Central memory CD4-positive, alpha-beta T cell (primary cell): ENCODE data around the gene ATP13A1.
"Not testable (repeated sequence)": the region's sequence is repeated elsewhere in the genome, so short reads cannot be mapped to it uniquely, and the experiment has no call there.

Source experiments
- DNase-seq: peaks from one replicate; pipeline ENCODE4 v3.0.0; 2022

ATP13A1 gene

GRCh38 chr19:19618219-19619051, 45.0 kb downstream of the ATP13A1 start, which contains the start of gene PBX4:
PBX4 (minus strand) TSS chr19:19618687; CDS start chr19:19618629, 58 bp downstream.
- peak; percentile 99 for DNase-seq

- DNase-seq = no peak
These were observed 48.4 kb downstream of the ATP13A1 start for GRCh38 chr19:19615086-19615485.

DNA sequence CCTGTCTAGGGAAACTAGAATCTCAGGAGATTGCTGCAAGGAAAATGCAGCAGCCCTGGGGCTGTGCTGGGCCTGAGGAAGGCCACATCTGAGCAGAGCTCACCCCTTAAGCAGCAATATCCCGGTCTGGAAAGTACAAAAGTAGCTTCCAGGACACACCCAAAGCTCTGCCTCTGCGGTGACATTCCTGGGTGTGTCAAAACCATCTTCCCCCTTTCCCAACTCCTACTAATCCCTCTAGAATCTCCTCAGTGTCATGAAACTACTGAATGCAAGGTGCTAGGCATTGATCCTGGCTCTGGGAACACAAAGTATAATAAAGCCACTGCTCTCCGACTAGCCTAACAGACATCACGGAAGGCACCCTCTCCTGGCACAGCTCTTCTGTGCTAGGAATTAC, 50.0 kb downstream of the ATP13A1 start:
- no peak for DNase-seq

DNA sequence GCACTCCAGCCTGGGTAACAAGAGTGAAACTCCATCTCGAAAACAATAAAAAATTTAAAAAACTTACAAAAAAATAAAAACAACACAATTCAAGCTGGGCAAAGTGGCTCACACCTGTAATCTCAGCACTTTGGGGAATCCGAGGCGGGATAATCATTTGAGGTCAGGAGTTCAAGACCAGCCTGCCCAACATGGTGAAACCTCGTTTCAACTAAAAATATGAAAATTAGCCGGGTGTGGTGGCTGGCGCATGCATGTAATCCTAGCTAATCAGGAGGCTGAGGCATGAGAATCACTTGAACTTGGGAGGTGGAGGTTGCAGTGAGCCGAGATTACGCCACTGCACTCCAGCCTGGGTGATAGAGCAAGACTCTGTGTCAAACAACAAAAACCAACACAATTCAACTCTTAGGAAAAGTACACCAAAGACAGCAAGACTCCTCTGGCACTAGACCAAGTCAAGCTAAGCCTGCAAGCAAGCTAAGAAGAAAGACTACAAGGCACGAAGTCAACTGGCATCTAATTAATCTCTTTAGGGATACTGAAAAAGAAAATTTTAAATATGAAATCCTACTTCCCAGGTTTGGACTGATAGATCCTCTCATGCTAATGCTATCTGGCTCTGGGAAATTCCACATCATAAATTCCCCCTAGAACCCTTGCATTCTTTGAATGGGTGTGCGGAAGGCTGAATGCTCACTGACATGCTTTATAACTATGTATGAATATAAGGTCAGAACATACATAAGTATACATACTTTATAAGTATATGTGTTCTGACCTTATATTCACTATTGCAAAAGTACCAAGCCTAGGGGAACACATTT, 52.9 kb downstream of the ATP13A1 start:
- no peak for DNase-seq

DNA sequence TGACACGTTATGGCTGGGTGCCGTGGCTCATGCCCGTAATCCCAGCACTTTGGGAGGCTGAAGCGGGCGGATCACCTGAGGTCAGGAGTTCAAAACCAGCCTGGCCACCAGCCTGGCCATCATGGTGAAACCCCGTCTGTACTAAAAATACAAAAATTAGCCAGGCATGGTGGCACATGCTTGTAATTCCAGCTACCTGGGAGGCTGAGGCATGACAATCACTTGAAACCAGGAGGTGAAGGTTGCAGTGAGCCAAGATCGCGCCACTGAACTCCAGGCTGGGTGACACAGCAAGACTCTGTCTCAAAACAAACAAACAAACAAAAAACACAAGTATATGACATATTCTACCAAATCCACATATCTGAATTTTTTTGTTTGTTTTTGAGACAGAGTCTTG, 56.8 kb downstream of the ATP13A1 start:
- not testable (repeated sequence) for DNase-seq

GRCh38 chr19:19606021-19606420, 57.5 kb downstream of the ATP13A1 start:
- DNase-seq = peak; percentile 77

GRCh38 chr19:19602713-19603324, 60.7 kb downstream of the ATP13A1 start:
- DNase-seq = no peak

GRCh38 chr19:19602136-19602712, 61.3 kb downstream of the ATP13A1 start:
- DNase-seq = peak; percentile 73

- DNase-seq = no peak
These were observed 62.6 kb downstream of the ATP13A1 start for GRCh38 chr19:19600793-19601330.

DNA sequence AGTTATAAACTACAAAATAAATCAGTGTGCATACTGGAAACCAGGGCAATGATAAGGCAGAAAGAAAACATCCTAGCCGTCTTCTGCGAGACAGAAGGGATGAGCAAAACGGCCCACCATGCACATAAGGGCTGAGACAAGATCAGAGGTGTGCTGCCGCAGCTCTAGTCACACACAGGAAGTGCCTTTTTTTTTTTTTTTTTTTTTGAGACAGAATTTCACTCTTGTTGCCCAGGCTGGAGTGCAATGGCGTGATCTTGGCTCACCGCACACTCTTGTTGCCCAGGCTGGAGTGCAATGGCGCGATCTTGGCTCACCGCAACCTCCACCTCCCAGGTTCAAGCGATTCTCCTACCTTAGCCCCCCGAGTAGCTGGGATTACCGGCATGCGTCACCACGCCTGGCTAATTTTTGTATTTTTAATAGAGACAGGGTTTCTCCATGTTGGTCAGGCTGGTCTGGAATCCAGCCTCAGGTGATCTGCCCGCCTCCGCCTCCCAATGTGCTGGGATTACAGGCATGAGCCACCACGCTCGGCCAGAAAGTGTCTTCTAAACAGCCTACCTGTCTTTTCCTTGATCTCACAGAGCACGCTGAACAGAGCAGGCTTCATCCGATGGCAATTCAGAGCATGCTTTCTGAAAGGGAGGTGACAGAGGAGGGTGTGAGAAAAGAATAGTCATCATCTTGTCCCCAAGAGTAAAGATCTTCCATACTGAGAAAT, 64.6 kb downstream of the ATP13A1 start:
- peak; percentile 79 for DNase-seq

- DNase-seq = peak; percentile 93
These were observed 65.6 kb downstream of the ATP13A1 start for GRCh38 chr19:19597809-19598306.
